Activated CD4-positive, CD25-positive, alpha-beta regulatory T cell (primary cell): ENCODE data around the gene BBX.

ENCODE experiments used
- DNase-seq, 4 experiments: peaks; one replicate each; lab custom pipeline; 2025; lab: John Stamatoyannopoulos, UW

The BBX gene

GRCh38 chr3:107654218-107654617, 131.5 kb downstream of the BBX start:
- DNase-seq = no peak

DNA sequence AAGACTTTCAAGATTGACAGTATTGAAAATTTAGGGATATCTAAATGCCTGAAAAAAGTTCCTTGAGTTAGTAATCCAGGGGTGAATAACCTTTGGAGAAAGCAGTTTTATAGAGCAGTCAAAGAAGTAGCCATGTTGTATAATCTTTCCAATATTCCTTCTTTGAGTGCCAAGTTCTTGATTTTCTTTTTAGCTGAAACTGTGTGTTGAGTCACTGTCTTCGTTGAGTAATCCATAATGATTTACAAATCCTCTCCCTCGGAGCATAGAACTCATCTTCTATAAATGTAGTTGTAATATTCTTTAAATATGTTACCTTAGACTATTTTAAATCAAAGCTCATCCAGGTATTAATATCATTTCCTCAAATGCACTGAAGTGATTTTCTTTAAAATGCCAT, 135.2 kb downstream of the BBX start:
- DNase-seq = no peak

GRCh38 chr3:107660306-107660976, 137.7 kb downstream of the BBX start:
- no peak for DNase-seq

DNA sequence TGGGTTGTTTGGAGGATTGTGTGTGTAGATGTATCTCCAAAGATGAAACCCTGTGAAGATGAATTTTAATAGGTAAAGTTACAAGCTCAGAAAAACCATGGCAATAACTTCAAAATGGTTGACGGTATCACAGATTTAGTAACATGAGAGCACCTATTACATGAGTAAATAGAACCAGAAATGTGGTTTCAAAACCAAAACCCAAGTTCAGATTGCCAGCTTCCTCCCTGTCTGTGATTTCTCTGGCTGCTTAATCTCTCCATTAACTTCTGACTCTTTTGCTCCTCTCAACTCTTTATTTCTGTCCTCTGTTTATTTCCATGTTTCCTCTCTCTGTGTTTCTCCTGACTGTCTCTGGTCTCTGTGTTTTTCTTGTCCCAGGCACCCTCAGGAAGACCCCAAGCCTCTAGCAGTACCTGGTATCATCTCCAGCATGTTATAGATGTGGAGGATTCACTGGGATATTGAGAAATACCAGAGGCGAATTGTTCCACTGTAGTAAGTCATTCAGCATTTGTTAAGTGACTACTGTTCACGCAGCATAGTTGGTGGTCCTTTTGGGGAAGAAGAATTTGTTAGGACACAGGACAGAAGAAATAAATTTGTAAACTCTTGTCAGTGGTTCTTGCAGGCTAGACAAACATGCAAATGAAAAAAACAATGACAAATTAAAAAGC, 138.8 kb downstream of the BBX start:
- no peak for DNase-seq

DNA sequence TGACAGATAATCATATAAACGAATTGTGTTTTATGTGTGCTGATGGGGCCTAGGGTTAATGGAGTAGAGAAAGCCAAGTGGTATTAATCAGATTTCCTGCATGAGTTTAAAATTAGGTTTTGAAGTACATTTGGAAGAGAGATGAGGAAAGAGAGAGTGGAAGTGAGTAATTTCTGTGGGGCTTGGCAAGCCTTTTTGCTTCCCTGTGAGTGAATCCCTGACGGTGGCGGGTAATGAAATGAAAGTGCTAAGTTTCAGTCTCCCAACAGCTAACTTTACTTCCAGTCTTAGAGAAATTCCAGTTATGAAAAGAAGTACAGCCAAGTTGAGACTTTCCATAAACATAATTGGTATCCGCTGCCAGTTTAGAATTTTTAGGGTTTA, 139.4 kb downstream of the BBX start:
- no peak for DNase-seq

DNA sequence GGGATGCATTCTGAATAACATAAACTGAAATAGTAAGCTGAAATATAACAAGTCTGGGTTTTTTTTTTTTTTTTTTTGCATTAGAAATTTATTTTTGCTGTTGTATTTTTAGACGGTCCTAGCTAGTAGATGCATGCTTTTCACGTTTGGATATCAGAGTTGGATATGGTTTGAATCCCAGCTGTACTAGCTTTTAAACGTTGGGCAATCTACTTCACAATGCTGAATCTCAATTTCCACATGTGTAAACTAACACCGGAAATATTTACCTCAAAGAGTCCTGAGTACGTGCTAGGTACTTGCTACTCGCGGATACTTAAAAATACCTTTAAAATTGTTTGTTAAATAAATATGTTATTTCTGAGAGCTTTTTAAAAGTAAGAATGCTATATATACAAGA, 139.8 kb downstream of the BBX start:
- DNase-seq = no peak

- DNase-seq = no peak
Observed at GRCh38 chr3:107663266-107663665, 140.5 kb downstream of the BBX start.

DNA sequence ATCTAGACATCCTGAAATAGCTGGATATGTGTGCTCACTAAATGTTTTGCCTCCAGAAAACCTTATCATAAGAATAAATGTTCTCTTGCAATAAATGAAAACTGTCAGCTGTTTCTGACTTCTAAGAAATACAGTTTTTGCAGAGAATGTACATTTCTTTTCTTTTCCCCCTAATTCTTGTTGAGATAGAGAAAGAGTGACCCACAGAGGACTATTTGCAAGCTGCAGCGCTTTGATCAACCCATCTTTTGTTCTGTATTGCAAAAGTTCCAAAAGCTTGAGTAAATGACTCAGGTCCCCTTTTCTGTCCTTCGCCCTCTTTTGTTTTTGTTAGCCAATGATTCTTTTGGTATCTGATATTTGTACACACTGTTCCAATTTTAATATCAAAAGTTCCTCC, 141.9 kb downstream of the BBX start:
- no peak for DNase-seq

DNA sequence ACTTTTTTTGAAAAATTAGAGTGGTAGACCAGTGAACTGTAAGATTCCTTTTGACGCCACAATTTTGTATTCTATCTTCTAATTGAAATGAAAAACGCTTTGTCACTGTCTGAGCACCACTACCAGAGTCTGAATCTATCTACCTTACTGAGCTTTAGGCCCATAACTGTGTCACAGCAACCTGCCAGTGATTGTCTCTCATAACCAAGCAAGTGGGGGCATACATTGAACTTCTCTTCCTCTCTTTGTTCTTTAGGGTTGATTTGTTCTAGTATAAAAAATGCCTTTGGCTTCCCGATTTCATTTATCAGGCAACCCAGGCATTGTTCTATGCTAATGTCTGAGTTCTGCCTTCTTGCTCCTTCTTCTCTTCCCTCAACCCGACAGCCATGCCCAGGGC, 142.6 kb downstream of the BBX start:
- DNase-seq = no peak

DNA sequence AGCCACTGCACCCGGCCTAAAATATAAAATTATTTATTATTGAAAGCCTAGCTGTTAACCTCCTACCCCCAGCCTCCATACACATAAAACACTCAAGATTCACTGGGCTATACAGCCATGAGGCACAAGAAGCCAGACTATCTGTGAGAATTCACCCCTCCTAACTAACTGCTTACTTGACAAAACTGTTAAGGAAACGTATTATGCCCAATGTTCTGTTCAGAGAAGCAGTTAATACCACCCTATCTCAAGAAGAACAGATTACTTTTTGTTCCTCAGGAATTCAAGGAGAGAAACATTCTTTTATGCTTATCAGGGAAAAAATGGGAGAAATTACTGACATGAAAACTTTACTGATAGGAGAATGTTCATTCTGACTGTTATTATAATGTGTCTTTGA, 144.1 kb downstream of the BBX start:
- no peak for DNase-seq

- DNase-seq = no peak
Observed at GRCh38 chr3:107668416-107668815, 145.7 kb downstream of the BBX start.

DNA sequence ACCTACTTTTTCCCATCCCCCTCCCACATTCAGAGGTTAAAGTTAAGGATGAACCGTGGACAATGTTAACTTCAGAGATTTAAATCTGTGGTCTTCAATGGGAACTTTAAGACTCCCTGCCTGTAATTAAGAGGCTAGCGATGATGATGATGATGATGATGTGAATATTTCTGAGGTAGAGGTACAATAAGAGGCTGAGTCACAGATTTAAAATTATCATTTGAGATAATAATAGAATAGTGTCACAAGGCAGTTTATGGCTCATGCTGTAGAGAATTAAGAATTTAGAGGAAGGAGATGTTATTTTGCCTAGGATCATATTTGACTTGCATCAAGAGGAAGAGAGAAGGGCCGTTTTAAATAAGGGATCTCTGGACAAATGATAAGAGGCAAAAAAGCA, 146.2 kb downstream of the BBX start:
- DNase-seq = no peak

DNA sequence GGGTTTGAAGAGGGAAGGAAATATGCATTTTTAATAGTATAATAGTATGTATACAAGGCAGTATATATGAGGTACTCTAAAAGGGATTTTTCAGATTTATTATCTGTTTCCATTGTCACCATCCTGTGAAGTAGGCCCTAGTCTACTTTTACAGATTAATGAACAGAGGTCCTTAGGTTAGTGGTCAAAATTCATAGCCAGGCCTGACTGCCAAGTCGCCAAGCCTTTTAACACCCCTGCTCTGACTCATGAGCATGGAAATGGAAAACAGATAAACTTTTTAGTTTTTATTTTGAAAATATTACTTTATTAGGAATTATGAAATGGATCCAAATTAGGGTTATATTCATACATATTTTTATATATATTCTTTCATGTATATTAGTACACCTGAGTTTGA, 146.9 kb downstream of the BBX start:
- no peak for DNase-seq

DNA sequence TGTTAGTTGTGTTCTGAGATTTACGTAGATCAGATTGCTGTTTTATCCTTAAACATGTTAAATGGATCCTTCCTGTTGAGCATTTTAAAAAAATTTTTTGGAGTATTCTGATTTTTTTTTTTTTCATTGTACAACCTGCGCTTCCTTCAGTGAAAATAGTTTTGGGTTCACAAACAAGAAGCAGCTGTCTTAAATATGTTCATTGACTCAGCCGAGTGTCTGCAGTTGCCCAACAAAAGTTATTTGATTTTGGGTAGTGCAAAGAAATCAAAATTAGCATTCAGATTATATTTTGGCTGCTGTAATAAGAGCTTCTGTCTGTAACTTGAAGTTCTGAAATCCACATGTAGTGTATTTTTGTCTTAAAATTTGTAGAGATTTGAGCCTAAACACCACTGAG, 148.2 kb downstream of the BBX start:
- DNase-seq = no peak

DNA sequence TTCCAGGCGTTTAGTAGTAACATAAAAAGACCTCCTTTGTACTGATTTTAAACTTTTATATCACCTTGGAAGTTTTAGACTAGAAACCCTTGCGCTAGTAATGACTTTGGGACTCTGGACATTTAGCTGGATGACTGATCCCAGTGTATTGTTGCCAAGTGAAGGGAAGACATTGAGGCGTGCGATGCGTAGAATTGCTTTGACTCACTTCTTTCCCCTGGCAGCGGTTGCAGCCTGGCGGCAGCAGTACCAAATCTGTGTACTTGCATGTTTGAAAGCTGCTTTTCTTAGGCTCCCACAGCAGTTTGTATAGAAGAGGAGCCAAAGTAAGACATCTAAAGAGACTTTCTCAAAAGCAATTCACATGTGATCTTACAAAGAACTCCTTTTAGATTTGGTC, 151.6 kb downstream of the BBX start:
- DNase-seq = no peak

DNA sequence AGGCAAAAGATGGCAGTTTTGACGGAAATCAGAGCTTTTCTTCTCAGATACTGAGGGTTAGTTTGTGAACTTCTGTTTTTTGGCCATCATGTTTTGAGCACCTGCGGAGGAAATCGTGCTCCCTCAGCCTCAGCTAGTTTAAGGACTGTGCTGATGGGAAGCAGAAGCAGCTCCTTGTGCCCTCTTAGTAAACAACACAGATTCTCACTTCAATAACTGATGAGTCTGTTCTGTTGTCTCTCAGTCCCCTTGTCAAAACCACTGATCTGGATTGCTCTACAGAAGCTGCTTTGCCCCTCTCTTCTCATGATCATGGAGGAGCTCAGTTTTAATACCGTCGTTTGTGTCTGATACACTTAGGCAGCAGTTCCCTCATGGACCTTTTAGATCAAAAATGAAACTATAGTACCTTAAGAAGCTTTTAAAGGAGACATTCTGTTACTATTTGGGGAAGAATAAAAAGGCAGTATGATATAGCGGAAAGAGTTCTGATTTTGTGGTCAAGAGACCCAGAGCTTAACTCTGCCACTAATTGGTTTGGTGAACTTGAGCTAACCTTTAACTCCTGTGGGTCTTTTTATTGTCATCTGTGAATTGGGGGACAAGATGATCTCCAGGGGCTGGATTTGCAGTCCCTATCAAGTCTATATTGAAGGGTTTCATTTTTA, 152.6 kb downstream of the BBX start:
- no peak for DNase-seq

GRCh38 chr3:107676469-107677309, 153.9 kb downstream of the BBX start:
- DNase-seq = no peak

- no peak for DNase-seq
Observed at GRCh38 chr3:107679921-107680320, 157.2 kb downstream of the BBX start.

DNA sequence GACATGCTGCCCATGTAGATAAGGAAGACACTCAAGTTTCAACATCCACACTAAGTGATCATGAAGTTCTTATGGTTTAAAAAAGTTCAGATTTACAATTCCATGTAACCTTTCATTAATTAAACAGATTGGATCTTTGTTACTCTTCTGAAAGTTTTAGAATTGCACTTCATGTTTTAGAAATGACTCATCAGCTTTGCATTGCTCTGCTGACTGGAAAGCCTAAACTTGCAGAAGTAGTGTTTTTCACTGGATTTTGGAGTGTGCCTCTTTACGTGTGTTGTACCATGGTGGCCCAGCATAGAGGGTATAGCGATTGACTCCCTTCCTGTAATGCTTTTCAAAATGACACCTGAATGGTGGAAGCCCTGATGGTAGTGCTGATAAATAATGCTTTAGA, 157.9 kb downstream of the BBX start:
- DNase-seq = no peak

- no peak for DNase-seq
Observed at GRCh38 chr3:107681396-107681795, 158.6 kb downstream of the BBX start.

- DNase-seq = no peak
Observed at GRCh38 chr3:107682580-107682979, 159.8 kb downstream of the BBX start.

- no peak for DNase-seq
Observed at GRCh38 chr3:107683447-107683846, 160.7 kb downstream of the BBX start.
